H1 (cell line): ENCODE measurements around the gene RNU11. TPM values are rescaled to one million over a fixed set of nuclear protein-coding genes. Genes with fewer than 3 reads are reported as not detected.
"Not testable (repeated sequence)": the region's sequence is repeated elsewhere in the genome, so short reads cannot be mapped to it uniquely, and the experiment has no call there.

Source experiments
- CTCF ChIA-PET: fragments of 300-600 bp; sonication (Branson Sonifier 250); formaldehyde crosslinking; loops from one replicate; lab custom pipeline; 2021; ENCODE audit not compliant: partially characterized antibody; lab: Charles Lee
- POLR2A ChIA-PET: fragments of 300-600 bp; sonication (Branson Sonifier 250); formaldehyde crosslinking; loops from one replicate; lab custom pipeline; 2021; ENCODE audit warnings: inconsistent platforms; ENCODE audit not compliant: partially characterized antibody; lab: Charles Lee
- DNase-seq, 2 experiments: peaks; one replicate each; pipeline versions ENCODE4 v3.0.0 to v3.0.0-alpha.2; 2010 to 2022; ENCODE audit warnings: low spot score in 2 of 2, low read depth in 1 of 2, mixed read lengths in 1 of 2
- FAIRE-seq: peaks from 2 replicates; lab custom pipeline; 2011; peaks lifted over from hg19 to GRCh38; lab: Jason Lieb, UNC
- H2AFZ ChIP-seq: 2 replicates; pipeline ENCODE4 v1.8.1; 2012; ENCODE audit warnings: low read length, inconsistent platforms
- H2AK5ac ChIP-seq: 2 replicates; pipeline ENCODE4 v1.6.1; 2013; ENCODE audit warnings: low read depth, low read length
- H2BK120ac ChIP-seq: replicated peaks from 2 replicates; pipeline ENCODE3; 2013; ENCODE audit warnings: low read depth, low read length, inconsistent platforms
- H2BK12ac ChIP-seq: 2 replicates; pipeline ENCODE4 v1.6.1; 2013; ENCODE audit warnings: low read depth, low read length
- H2BK15ac ChIP-seq: 2 replicates; pipeline ENCODE4 v1.6.1; 2013; ENCODE audit warnings: low read length
- H2BK20ac ChIP-seq: 2 replicates; pipeline ENCODE4 v1.6.1; 2013; ENCODE audit warnings: low read length
- H2BK5ac ChIP-seq: 2 replicates; pipeline ENCODE4 v1.6.1; 2013; ENCODE audit warnings: low read depth, low read length
- H3K14ac ChIP-seq: 2 replicates; pipeline ENCODE4 v1.6.1; 2013; ENCODE audit warnings: inconsistent platforms; ENCODE audit not compliant: insufficient read length
- H3K18ac ChIP-seq: 2 replicates; pipeline ENCODE4 v1.6.1; 2013; ENCODE audit warnings: low read length; ENCODE audit errors: extremely low read depth
- H3K23ac ChIP-seq: 2 replicates; pipeline ENCODE4 v1.6.1; 2013; ENCODE audit warnings: inconsistent platforms; ENCODE audit not compliant: insufficient read length
- H3K23me2 ChIP-seq: 2 replicates; pipeline ENCODE4 v1.6.1; 2013; ENCODE audit warnings: low read depth, low read length
- H3K27ac ChIP-seq: 2 replicates; pipeline ENCODE4 v1.6.1; 2011; ENCODE audit warnings: low read depth, low read length, inconsistent platforms
- H3K27me3 ChIP-seq, 4 experiments: replicated peaks in 1 of 4; 1 replicate in 1 of 4; 2 replicates in 3 of 4; pipeline versions ENCODE4 v1.6.1 to v1.8.1; 2011 to 2013; ENCODE audit warnings: low read length in 3 of 4, mild to moderate bottlenecking in 3 of 4, inconsistent platforms in 2 of 4, mixed read lengths in 2 of 4, moderate library complexity in 1 of 4; ENCODE audit not compliant: control insufficient read depth in 3 of 4, insufficient read depth in 3 of 4; ENCODE audit errors: extremely low read depth in 1 of 4
- H3K36me3 ChIP-seq, 4 experiments: 2 replicates each; pipeline versions ENCODE4 v1.6.1 to v1.8.1; 2011 to 2013; ENCODE audit warnings: mild to moderate bottlenecking in 4 of 4, low read length in 3 of 4, moderate library complexity in 2 of 4, control low read depth in 1 of 4, inconsistent platforms in 1 of 4; ENCODE audit not compliant: insufficient read depth in 4 of 4, control insufficient read depth in 2 of 4
- H3K4ac ChIP-seq: replicated peaks from 2 replicates; pipeline ENCODE3; 2013; ENCODE audit warnings: low read length, low read depth, mixed read lengths, inconsistent platforms; ENCODE audit not compliant: insufficient read length
- H3K4me1 ChIP-seq, 4 experiments: replicated peaks in 1 of 4; 1 replicate in 1 of 4; 2 replicates in 3 of 4; pipeline versions ENCODE4 v1.6.1 to v1.8.1; 2011 to 2013; ENCODE audit warnings: low read length in 3 of 4, inconsistent platforms in 2 of 4, mixed read lengths in 1 of 4; ENCODE audit not compliant: insufficient read depth in 4 of 4, control insufficient read depth in 3 of 4
- H3K4me2 ChIP-seq, 2 experiments: 2 replicates each; pipeline versions ENCODE4 v1.6.1 to v1.8.1; 2011 to 2013; ENCODE audit warnings: low read depth in 2 of 2, low read length in 2 of 2, control low read depth in 1 of 2, inconsistent platforms in 1 of 2, mild to moderate bottlenecking in 1 of 2; ENCODE audit not compliant: insufficient read depth in 1 of 2
- H3K4me3 ChIP-seq, 4 experiments: fragments of 200-600, 300-600 bp in 1 of 4; sonication (generic), shearing (Covaris generic), sonication (Bioruptor Twin) in 1 of 4; 2 replicates each; pipeline versions ENCODE4 v1.5.1 to v1.8.1; 2011 to 2016; ENCODE audit warnings: low read length in 4 of 4, low read depth in 3 of 4, control low read depth in 2 of 4, inconsistent platforms in 2 of 4, mild to moderate bottlenecking in 2 of 4, mixed read lengths in 1 of 4, moderate library complexity in 1 of 4; ENCODE audit not compliant: insufficient read depth in 2 of 4; ENCODE audit errors: extremely low read depth in 1 of 4
- H3K56ac ChIP-seq: replicated peaks from 2 replicates; pipeline ENCODE3; 2013; ENCODE audit warnings: low read depth, mild to moderate bottlenecking, mixed read lengths, low read length, inconsistent platforms; ENCODE audit not compliant: insufficient read length
- H3K79me1 ChIP-seq: 2 replicates; pipeline ENCODE4 v1.6.1; 2013; ENCODE audit warnings: low read depth, low read length, control low read depth
- H3K79me2 ChIP-seq, 2 experiments: 2 replicates each; pipeline versions ENCODE4 v1.6.1 to v1.8.1; 2012 to 2013; ENCODE audit warnings: low read length in 2 of 2, mild to moderate bottlenecking in 2 of 2, inconsistent platforms in 1 of 2; ENCODE audit not compliant: insufficient read depth in 2 of 2, control insufficient read depth in 1 of 2
- H3K9ac ChIP-seq, 4 experiments: replicated peaks in 1 of 4; 1 replicate in 1 of 4; 2 replicates in 3 of 4; pipeline versions ENCODE4 v1.6.1 to v1.8.1; 2011 to 2013; ENCODE audit warnings: low read depth in 3 of 4, low read length in 3 of 4, control low read depth in 2 of 4, mild to moderate bottlenecking in 2 of 4, moderate library complexity in 2 of 4, inconsistent platforms in 1 of 4; ENCODE audit errors: extremely low read depth in 1 of 4
- H3K9me3 ChIP-seq, 2 experiments: 2 replicates each; pipeline versions ENCODE4 v1.6.1 to v1.8.1; 2012 to 2013; ENCODE audit warnings: mild to moderate bottlenecking in 2 of 2, moderate library complexity in 2 of 2, control low read depth in 1 of 2, inconsistent platforms in 1 of 2, low read depth in 1 of 2, low read length in 1 of 2, mixed read lengths in 1 of 2; ENCODE audit not compliant: insufficient read depth in 2 of 2
- H4K20me1 ChIP-seq, 2 experiments: replicated peaks in 1 of 2; 2 replicates each; pipeline versions ENCODE3 to v1.8.1; 2011 to 2013; ENCODE audit warnings: inconsistent platforms in 2 of 2, low read length in 2 of 2, mild to moderate bottlenecking in 1 of 2; ENCODE audit not compliant: insufficient read depth in 2 of 2, control insufficient read depth in 1 of 2
- H4K5ac ChIP-seq: 2 replicates; pipeline ENCODE4 v1.6.1; 2013; ENCODE audit warnings: low read length, low read depth, mixed read lengths, inconsistent platforms; ENCODE audit not compliant: insufficient read length
- H4K8ac ChIP-seq: 2 replicates; pipeline ENCODE4 v1.8.0; 2013; ENCODE audit warnings: mild to moderate bottlenecking, moderate library complexity, low read length, inconsistent platforms; ENCODE audit not compliant: insufficient read depth; ENCODE audit errors: extremely low read depth
- H4K91ac ChIP-seq: replicated peaks from 2 replicates; pipeline ENCODE3; 2013; ENCODE audit warnings: low read length, mixed read lengths, inconsistent platforms; ENCODE audit not compliant: insufficient read length
- WGBS, 2 experiments: shearing (Covaris generic) in 1 of 2; methylation state at CpG; one replicate each; pipeline versions ENCODE4 v1.1.6 to v1.1.7; 2013 to 2015; ENCODE audit warnings: low lambda C conversion rate in 2 of 2, mixed read lengths in 2 of 2, inconsistent platforms in 1 of 2, low coverage in 1 of 2, missing lambda C conversion rate in 1 of 2; ENCODE audit not compliant: insufficient replicate concordance in 2 of 2, insufficient coverage in 1 of 2, insufficient read length in 1 of 2; ENCODE audit errors: extremely low coverage in 1 of 2, missing lambda C conversion rate in 1 of 2; 5-methylcytosine and 5-hydroxymethylcytosine counted together
- polyA plus RNA-seq, 7 experiments: library from polyadenylated mRNA; depleted of rRNA in 3 of 7; stranded (reverse) in 5 of 7; unstranded in 2 of 7; fragments of >200 nt in 5 of 7; fragments of 200-250 nt in 2 of 7; gene quantifications; 1 replicate in 5 of 7; 2 replicates in 1 of 7; 4 replicates in 1 of 7; pipeline versions ENCODE4 v1.2.1 to v1.2.3, GENCODE V29; 2011 to 2013; ENCODE audit warnings: missing spikeins in 2 of 7, mixed read lengths in 2 of 7
- total RNA-seq: library from RNA; stranded (reverse); fragmentation: NEBNext Ultra II Directional; extraction: Animal tissue kit (Norgen Biotek cat#: 25700); gene quantifications from 2 replicates; pipeline ENCODE4 v1.2.1, GENCODE V29; 2021

Gene RNU11
- total and polyA plus RNA-seq, 2 of the 8 experiments (the other 6 are each of a cell fraction or from before 2014, with no cell fraction given): not detected

DNA sequence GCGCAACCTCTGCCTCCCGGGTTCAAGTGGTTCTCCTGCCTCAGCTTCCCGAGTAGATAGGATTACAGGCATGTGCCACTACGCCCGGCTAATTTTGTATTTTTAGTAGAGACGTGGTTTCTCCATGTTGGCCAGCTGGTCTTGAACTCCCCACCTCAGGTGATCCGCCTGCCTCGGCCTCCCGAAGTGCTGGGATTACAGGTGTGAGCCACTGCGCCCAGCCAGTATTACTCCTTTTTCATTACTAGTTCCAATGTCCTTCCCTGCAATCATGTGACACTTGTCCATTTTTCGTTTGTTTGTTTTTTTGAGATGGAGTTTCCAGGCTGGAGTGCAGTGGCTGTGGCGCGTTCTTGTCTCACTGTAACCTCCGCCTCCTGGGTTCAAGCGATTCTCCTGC, 24.6 kb downstream of the RNU11 start:
- H2AFZ ChIP-seq: not testable (repeated sequence)

More for the DNA sequence above, 24.6 kb downstream of the RNU11 start:
- peaks cover 0 to 38% of the 10 kb centered on the region in 2 experiments; a peak in 2 of 4 replicates for H3K79me2 ChIP-seq
- 92% methylated on average over 15 of the region's 15 CpGs; no CpG with 5 or more reads in 1 of the 2 experiments for WGBS, 2 experiments
- not testable (repeated sequence) for H2BK5ac ChIP-seq, FAIRE-seq, H2BK20ac ChIP-seq, H2BK15ac ChIP-seq, H4K5ac ChIP-seq, H3K23ac ChIP-seq, H3K4me1 ChIP-seq, H3K79me1 ChIP-seq, H3K23me2 ChIP-seq, H3K4ac ChIP-seq, H3K18ac ChIP-seq, H3K56ac ChIP-seq, H3K4me3 ChIP-seq, H3K36me3 ChIP-seq, H3K9ac ChIP-seq, H2AK5ac ChIP-seq, H2BK12ac ChIP-seq, DNase-seq, H3K9me3 ChIP-seq, H4K8ac ChIP-seq, H4K20me1 ChIP-seq, H4K91ac ChIP-seq, H3K27me3 ChIP-seq, H3K4me2 ChIP-seq, H2BK120ac ChIP-seq, H3K27ac ChIP-seq, H3K14ac ChIP-seq
- ChIA-PET POLR2A (interaction anchor here (1.1 kb wide), 1 partner anchor 167 kb away, joined by 3 read pairs; the partner anchor contains the start of gene RCC1), CTCF (interaction anchor here (0.6 kb wide), 1 partner anchor 110 kb away, joined by 4 read pairs; no protein-coding TSS in a partner anchor)
